Vagina (tissue), 2 donors: ENCODE data around the gene KCNIP4.

ENCODE experiments used
- POLR2A ChIP-seq, 2 donors: fragments of 450-650 bp; IDR thresholded peaks; one replicate each; pipeline ENCODE4 v1.6.1; 2017; ENCODE audit warnings: antibody characterized with exemption in 2 of 2, mild to moderate bottlenecking in 2 of 2, moderate library complexity in 2 of 2
- POLR2AphosphoS5 ChIP-seq, 2 donors: sonication (generic); formaldehyde crosslinking; IDR thresholded peaks; one replicate each; pipeline ENCODE4 v1.9.0; 2017; ENCODE audit warnings: antibody characterized with exemption in 2 of 2, mild to moderate bottlenecking in 2 of 2, low read depth in 1 of 2; ENCODE audit not compliant: insufficient read depth in 1 of 2
- TF ChIP-seq, protein P1 (sequence below), 3 experiments: fragments of 450-650 bp in 2 of 3; fragments of 200-600 bp in 1 of 3; sonication (generic) in 1 of 3; IDR thresholded peaks; one replicate each; pipeline ENCODE4 v1.5.1; 2017 to 2019; ENCODE audit warnings: antibody characterized with exemption in 3 of 3, mild to moderate bottlenecking in 2 of 3, moderate library complexity in 2 of 3

DNA sequence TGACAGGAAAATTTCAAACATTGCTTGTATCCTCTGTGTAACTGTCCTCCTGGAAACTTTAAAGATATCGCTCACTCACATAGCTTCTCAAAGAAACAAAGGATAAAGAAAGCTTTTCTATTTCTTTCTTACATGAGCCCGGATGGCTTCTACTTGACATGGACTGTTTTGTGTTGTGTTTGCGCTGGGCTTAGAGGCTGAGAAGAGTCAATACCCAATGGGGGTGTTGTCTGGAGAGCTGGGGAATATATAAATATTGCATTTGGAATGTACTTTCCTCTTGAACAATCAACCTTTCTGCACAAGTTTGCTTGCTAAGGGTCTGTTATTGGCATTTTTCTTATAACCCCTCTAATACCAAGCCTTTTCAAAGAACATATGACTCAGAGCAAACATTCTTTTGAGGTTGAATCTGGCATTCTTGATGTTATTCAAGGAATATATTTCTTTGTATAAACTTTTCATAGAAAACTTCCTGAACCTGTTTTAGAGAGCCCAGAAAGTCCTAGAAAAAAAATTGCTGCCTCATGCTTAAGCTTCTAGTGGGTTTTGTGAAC lies 916.4 kb downstream of the KCNIP4 start:
- TF ChIP-seq POLR2A (IDR thresholded peaks at IDR 0.05) (no peak), POLR2AphosphoS5 (IDR thresholded peaks at IDR 0.05; ENCODE audit: insufficient read depth in 1 of 2, low read depth in 1 of 2) (no peak)
- TF ChIP-seq, protein P1, sequence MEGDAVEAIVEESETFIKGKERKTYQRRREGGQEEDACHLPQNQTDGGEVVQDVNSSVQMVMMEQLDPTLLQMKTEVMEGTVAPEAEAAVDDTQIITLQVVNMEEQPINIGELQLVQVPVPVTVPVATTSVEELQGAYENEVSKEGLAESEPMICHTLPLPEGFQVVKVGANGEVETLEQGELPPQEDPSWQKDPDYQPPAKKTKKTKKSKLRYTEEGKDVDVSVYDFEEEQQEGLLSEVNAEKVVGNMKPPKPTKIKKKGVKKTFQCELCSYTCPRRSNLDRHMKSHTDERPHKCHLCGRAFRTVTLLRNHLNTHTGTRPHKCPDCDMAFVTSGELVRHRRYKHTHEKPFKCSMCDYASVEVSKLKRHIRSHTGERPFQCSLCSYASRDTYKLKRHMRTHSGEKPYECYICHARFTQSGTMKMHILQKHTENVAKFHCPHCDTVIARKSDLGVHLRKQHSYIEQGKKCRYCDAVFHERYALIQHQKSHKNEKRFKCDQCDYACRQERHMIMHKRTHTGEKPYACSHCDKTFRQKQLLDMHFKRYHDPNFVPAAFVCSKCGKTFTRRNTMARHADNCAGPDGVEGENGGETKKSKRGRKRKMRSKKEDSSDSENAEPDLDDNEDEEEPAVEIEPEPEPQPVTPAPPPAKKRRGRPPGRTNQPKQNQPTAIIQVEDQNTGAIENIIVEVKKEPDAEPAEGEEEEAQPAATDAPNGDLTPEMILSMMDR (IDR thresholded peaks at IDR 0.05) = no peak
